WTC11 (cell line): Measurements from ENCODE around the gene ADGRL3. TPM values are rescaled to one million over a fixed set of nuclear protein-coding genes. Genes with fewer than 3 reads are reported as not detected.

Source experiments
- ATAC-seq: fragments of 200-7000 bp; cut with Tn5 transposase; 2 replicates; pipeline ENCODE4 v1.10.0; 2021; ENCODE audit warnings: mild to moderate bottlenecking, moderate library complexity
- CTCF ChIA-PET: fragments of 300-600 bp; sonication (Branson Sonifier 250); formaldehyde crosslinking; loops from one replicate; lab custom pipeline; 2021; ENCODE audit warnings: antibody characterized with exemption; lab: Charles Lee
- POLR2A ChIA-PET: fragments of 350-600 bp; sonication (Branson Sonifier 250); formaldehyde crosslinking; loops from one replicate; lab custom pipeline; 2021; ENCODE audit warnings: antibody characterized with exemption; lab: Charles Lee
- DNase-seq: peaks from one replicate; pipeline ENCODE4 v3.0.0; 2021; ENCODE audit warnings: low spot score
- H3K27ac Mint-ChIP-seq: 2 replicates; pipeline ENCODE4 v1.8.0; 2021; ENCODE audit warnings: mixed read lengths
- H3K27me3 Mint-ChIP-seq: 2 replicates; pipeline ENCODE4 v1.8.0; 2021; ENCODE audit warnings: low read depth, mild to moderate bottlenecking, moderate library complexity, mixed read lengths
- H3K36me3 Mint-ChIP-seq: 2 replicates; pipeline ENCODE4 v1.8.0; 2021; ENCODE audit warnings: mixed read lengths
- H3K4me1 Mint-ChIP-seq: 2 replicates; pipeline ENCODE4 v1.8.0; 2022; ENCODE audit warnings: mixed read lengths
- H3K4me3 Mint-ChIP-seq: 2 replicates; pipeline ENCODE4 v1.8.0; 2021; ENCODE audit warnings: mild to moderate bottlenecking, moderate library complexity, mixed read lengths
- H3K9me3 Mint-ChIP-seq: 2 replicates; pipeline ENCODE4 v1.8.0; 2021; ENCODE audit warnings: mixed read lengths
- AFF4 ChIP-seq: sonication (generic); formaldehyde crosslinking; IDR thresholded peaks from 2 replicates; pipeline ENCODE4 v1.8.1; 2023; ENCODE audit warnings: mild to moderate bottlenecking, missing genetic modification reagents, borderline replicate concordance
- CREB1 ChIP-seq: sonication (generic); formaldehyde crosslinking; IDR thresholded peaks from 2 replicates; pipeline ENCODE4 v1.8.0; 2023; ENCODE audit warnings: mild to moderate bottlenecking, missing genetic modification reagents
- E2F5 ChIP-seq: sonication (generic); formaldehyde crosslinking; IDR thresholded peaks from 2 replicates; pipeline ENCODE4 v1.8.1; 2022; ENCODE audit warnings: mild to moderate bottlenecking, moderate library complexity, missing genetic modification reagents
- HMGA2 ChIP-seq: fragments of 250-450 bp; sonication (Bioruptor Pico); IDR thresholded peaks from 2 replicates; pipeline ENCODE4 v1.4.0; 2021; ENCODE audit warnings: mild to moderate bottlenecking, moderate library complexity
- MXD4 ChIP-seq: fragments of 250-450 bp; sonication (Bioruptor Pico); IDR thresholded peaks from 2 replicates; pipeline ENCODE4 v1.8.0; 2021; ENCODE audit warnings: mild to moderate bottlenecking, moderate library complexity, borderline replicate concordance
- MYBL2 ChIP-seq: sonication (generic); formaldehyde crosslinking; IDR thresholded peaks from 2 replicates; pipeline ENCODE4 v1.8.1; 2023; ENCODE audit warnings: mild to moderate bottlenecking, moderate library complexity, missing genetic modification reagents
- NFATC4 ChIP-seq: fragments of 250-450 bp; sonication (Bioruptor Pico); IDR thresholded peaks from 2 replicates; pipeline ENCODE4 v1.9.0; 2021; ENCODE audit warnings: mild to moderate bottlenecking
- PRDM15 ChIP-seq: sonication (generic); formaldehyde crosslinking; IDR thresholded peaks from 2 replicates; pipeline ENCODE4 v1.8.0; 2022; ENCODE audit warnings: missing genetic modification reagents
- PRRX2 ChIP-seq: fragments of 250-450 bp; sonication (Bioruptor Pico); IDR thresholded peaks from 2 replicates; pipeline ENCODE4 v1.8.0; 2021; ENCODE audit warnings: mild to moderate bottlenecking
- STAT6 ChIP-seq: sonication (generic); formaldehyde crosslinking; conservative IDR thresholded peaks from 2 replicates; pipeline ENCODE4 v1.8.1; 2023; ENCODE audit warnings: mild to moderate bottlenecking, low read depth, missing genetic modification reagents, moderate library complexity
- TEAD1 ChIP-seq: sonication (generic); formaldehyde crosslinking; IDR thresholded peaks from 2 replicates; pipeline ENCODE4 v1.8.0; 2022; ENCODE audit warnings: mild to moderate bottlenecking, missing genetic modification reagents
- USF1 ChIP-seq: sonication (generic); formaldehyde crosslinking; IDR thresholded peaks from 2 replicates; pipeline ENCODE4 v1.8.0; 2022; ENCODE audit warnings: mild to moderate bottlenecking, missing genetic modification reagents
- total RNA-seq: library from RNA; stranded (reverse); gene quantifications from 3 replicates; pipeline ENCODE4 v1.2.3, GENCODE V29; 2021
- TF ChIP-seq, protein P1 (sequence below): sonication (generic); formaldehyde crosslinking; IDR thresholded peaks from 2 replicates; pipeline ENCODE4 v1.8.0; 2023; ENCODE audit warnings: missing genetic modification reagents
- TF ChIP-seq, protein P2 (sequence below): fragments of 250-450 bp; sonication (Bioruptor Pico); IDR thresholded peaks from 2 replicates; pipeline ENCODE4 v1.9.0; 2021; ENCODE audit warnings: mild to moderate bottlenecking
- TF ChIP-seq, protein P3 (sequence below): sonication (generic); formaldehyde crosslinking; IDR thresholded peaks from 2 replicates; pipeline ENCODE4 v1.8.1; 2023; ENCODE audit warnings: mild to moderate bottlenecking, moderate library complexity, missing genetic modification reagents
- TF ChIP-seq, protein P4 (sequence below): sonication (generic); formaldehyde crosslinking; IDR thresholded peaks from 2 replicates; pipeline ENCODE4 v1.8.1; 2023; ENCODE audit warnings: mild to moderate bottlenecking, missing genetic modification reagents
- TF ChIP-seq, protein P5 (sequence below): sonication (generic); formaldehyde crosslinking; IDR thresholded peaks from 2 replicates; pipeline ENCODE4 v1.8.0; 2022; ENCODE audit warnings: mild to moderate bottlenecking, missing genetic modification reagents
- TF ChIP-seq, protein P6 (sequence below): fragments of 250-450 bp; sonication (Bioruptor Pico); IDR thresholded peaks from 2 replicates; pipeline ENCODE4 v1.8.0; 2021; ENCODE audit warnings: mild to moderate bottlenecking

Gene ADGRL3
- total RNA-seq, 1 experiment from 2014 or later: 8.7 TPM

DNA sequence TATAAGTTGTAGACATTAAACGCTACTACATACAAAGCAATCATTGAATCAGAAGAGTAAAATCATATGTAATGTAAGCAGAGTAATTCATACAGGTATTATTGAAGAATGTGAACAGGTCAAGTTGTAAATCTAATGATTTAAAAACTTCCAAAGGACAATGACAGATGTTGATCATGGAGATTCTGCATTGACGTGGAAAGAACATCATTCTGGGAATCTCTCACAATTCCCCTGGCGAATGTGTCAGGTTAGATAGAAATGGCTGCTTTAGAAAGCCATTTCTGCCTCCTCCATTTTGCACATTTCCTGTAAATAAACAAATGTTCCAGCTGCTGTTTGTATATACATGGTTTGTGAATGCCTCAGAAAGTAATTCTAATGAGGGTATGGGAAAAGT is 719.4 kb downstream of the ADGRL3 start:
- no peak for ATAC-seq
- Mint-ChIP-seq H3K27me3 (peaks cover 15% of the 10 kb centered on the region), H3K4me1 (peaks cover 37% of the 10 kb centered on the region), H3K36me3 (no peaks in the 10 kb centered on the region), H3K4me3 (no peak overlapping the region), H3K9me3 (no peaks in the 10 kb centered on the region), H3K27ac (no peak overlapping the region)
- no peak for DNase-seq
- POLR2A ChIA-PET: no interaction called here
- CTCF ChIA-PET: no interaction called here
- TF ChIP-seq E2F5: no peak
- TF ChIP-seq PRDM15 (CRISPR knock-in tag): no peak
- TF ChIP-seq, protein P1, sequence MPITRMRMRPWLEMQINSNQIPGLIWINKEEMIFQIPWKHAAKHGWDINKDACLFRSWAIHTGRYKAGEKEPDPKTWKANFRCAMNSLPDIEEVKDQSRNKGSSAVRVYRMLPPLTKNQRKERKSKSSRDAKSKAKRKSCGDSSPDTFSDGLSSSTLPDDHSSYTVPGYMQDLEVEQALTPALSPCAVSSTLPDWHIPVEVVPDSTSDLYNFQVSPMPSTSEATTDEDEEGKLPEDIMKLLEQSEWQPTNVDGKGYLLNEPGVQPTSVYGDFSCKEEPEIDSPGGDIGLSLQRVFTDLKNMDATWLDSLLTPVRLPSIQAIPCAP (CRISPR knock-in tag): no peak
- TF ChIP-seq, protein P2, sequence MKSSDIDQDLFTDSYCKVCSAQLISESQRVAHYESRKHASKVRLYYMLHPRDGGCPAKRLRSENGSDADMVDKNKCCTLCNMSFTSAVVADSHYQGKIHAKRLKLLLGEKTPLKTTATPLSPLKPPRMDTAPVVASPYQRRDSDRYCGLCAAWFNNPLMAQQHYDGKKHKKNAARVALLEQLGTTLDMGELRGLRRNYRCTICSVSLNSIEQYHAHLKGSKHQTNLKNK (CRISPR knock-in tag): no peak
- TF ChIP-seq USF1 (CRISPR knock-in tag): no peak
- no peak for TF ChIP-seq AFF4 (CRISPR knock-in tag)
- no peak for TF ChIP-seq MYBL2 (CRISPR knock-in tag)
- TF ChIP-seq NFATC4: no peak
- TF ChIP-seq, protein P3, sequence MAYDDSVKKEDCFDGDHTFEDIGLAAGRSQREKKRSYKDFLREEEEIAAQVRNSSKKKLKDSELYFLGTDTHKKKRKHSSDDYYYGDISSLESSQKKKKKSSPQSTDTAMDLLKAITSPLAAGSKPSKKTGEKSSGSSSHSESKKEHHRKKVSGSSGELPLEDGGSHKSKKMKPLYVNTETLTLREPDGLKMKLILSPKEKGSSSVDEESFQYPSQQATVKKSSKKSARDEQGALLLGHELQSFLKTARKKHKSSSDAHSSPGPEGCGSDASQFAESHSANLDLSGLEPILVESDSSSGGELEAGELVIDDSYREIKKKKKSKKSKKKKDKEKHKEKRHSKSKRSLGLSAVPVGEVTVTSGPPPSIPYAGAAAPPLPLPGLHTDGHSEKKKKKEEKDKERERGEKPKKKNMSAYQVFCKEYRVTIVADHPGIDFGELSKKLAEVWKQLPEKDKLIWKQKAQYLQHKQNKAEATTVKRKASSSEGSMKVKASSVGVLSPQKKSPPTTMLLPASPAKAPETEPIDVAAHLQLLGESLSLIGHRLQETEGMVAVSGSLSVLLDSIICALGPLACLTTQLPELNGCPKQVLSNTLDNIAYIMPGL: no peak
- TF ChIP-seq TEAD1 (CRISPR knock-in tag): no peak
- TF ChIP-seq, protein P4, sequence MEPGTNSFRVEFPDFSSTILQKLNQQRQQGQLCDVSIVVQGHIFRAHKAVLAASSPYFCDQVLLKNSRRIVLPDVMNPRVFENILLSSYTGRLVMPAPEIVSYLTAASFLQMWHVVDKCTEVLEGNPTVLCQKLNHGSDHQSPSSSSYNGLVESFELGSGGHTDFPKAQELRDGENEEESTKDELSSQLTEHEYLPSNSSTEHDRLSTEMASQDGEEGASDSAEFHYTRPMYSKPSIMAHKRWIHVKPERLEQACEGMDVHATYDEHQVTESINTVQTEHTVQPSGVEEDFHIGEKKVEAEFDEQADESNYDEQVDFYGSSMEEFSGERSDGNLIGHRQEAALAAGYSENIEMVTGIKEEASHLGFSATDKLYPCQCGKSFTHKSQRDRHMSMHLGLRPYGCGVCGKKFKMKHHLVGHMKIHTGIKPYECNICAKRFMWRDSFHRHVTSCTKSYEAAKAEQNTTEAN: no peak
- TF ChIP-seq MXD4 (CRISPR knock-in tag): no peak
- no peak for TF ChIP-seq PRRX2 (CRISPR knock-in tag)
- TF ChIP-seq, protein P5, sequence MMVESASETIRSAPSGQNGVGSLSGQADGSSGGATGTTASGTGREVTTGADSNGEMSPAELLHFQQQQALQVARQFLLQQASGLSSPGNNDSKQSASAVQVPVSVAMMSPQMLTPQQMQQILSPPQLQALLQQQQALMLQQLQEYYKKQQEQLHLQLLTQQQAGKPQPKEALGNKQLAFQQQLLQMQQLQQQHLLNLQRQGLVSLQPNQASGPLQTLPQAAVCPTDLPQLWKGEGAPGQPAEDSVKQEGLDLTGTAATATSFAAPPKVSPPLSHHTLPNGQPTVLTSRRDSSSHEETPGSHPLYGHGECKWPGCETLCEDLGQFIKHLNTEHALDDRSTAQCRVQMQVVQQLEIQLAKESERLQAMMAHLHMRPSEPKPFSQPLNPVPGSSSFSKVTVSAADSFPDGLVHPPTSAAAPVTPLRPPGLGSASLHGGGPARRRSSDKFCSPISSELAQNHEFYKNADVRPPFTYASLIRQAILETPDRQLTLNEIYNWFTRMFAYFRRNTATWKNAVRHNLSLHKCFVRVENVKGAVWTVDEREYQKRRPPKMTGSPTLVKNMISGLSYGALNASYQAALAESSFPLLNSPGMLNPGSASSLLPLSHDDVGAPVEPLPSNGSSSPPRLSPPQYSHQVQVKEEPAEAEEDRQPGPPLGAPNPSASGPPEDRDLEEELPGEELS (CRISPR knock-in tag): no peak
- no peak for TF ChIP-seq STAT6 (CRISPR knock-in tag)
- no peak for TF ChIP-seq CREB1
- no peak for TF ChIP-seq HMGA2 (CRISPR knock-in tag)
- TF ChIP-seq, protein P6, sequence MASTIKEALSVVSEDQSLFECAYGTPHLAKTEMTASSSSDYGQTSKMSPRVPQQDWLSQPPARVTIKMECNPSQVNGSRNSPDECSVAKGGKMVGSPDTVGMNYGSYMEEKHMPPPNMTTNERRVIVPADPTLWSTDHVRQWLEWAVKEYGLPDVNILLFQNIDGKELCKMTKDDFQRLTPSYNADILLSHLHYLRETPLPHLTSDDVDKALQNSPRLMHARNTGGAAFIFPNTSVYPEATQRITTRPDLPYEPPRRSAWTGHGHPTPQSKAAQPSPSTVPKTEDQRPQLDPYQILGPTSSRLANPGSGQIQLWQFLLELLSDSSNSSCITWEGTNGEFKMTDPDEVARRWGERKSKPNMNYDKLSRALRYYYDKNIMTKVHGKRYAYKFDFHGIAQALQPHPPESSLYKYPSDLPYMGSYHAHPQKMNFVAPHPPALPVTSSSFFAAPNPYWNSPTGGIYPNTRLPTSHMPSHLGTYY (CRISPR knock-in tag): no peak
